ENCODE data around the gene FN1.

FN1 gene

GRCh38 chr2:215376103-215376780 is 59.6 kb downstream of the FN1 start:
- DNase-seq (ENCODE audit: low read depth): no peak
- H3K4me3 ChIP-seq (replicated peaks; ENCODE audit: low read depth, low read length): no peak overlapping the region
- no peak for TF ChIP-seq CTCF (IDR thresholded peaks at IDR 0.05; ENCODE audit: low read length, missing control alignments)

- no peak for DNase-seq (ENCODE audit: low read depth)
- no peak overlapping the region for H3K4me3 ChIP-seq (replicated peaks; ENCODE audit: low read depth, low read length)
- TF ChIP-seq CTCF (IDR thresholded peaks at IDR 0.05; ENCODE audit: low read length, missing control alignments): no peak
Observed at GRCh38 chr2:215375467-215375830, 60.4 kb downstream of the FN1 start.

GRCh38 chr2:215374642-215375466 is 61.0 kb downstream of the FN1 start:
- no peak overlapping the region for H3K4me3 ChIP-seq (replicated peaks; ENCODE audit: low read depth, low read length)
- TF ChIP-seq CTCF (IDR thresholded peaks at IDR 0.05; ENCODE audit: low read length, missing control alignments): no peak
- DNase-seq (ENCODE audit: low read depth): no peak

- DNase-seq (ENCODE audit: low read depth): no peak
- TF ChIP-seq CTCF (IDR thresholded peaks at IDR 0.05; ENCODE audit: low read length, missing control alignments): no peak
- H3K4me3 ChIP-seq (replicated peaks; ENCODE audit: low read depth, low read length): no peak overlapping the region
Observed at GRCh38 chr2:215374002-215374401, 61.9 kb downstream of the FN1 start.

GRCh38 chr2:215372968-215373649 is 62.8 kb downstream of the FN1 start:
- no peak for TF ChIP-seq CTCF (IDR thresholded peaks at IDR 0.05; ENCODE audit: low read length, missing control alignments)
- DNase-seq (ENCODE audit: low read depth): no peak
- no peak overlapping the region for H3K4me3 ChIP-seq (replicated peaks; ENCODE audit: low read depth, low read length)

- no peak for TF ChIP-seq CTCF (IDR thresholded peaks at IDR 0.05; ENCODE audit: low read length, missing control alignments)
- no peak for DNase-seq (ENCODE audit: low read depth)
- H3K4me3 ChIP-seq (replicated peaks; ENCODE audit: low read depth, low read length): no peak overlapping the region
Observed at GRCh38 chr2:215371915-215372897, 63.7 kb downstream of the FN1 start.
